H1 (cell line): ENCODE data around the gene FHAD1. TPM values are rescaled to one million over a fixed set of nuclear protein-coding genes. Genes with fewer than 3 reads are reported as not detected.

Source experiments
- CTCF ChIA-PET: fragments of 300-600 bp; sonication (Branson Sonifier 250); formaldehyde crosslinking; loops from one replicate; lab custom pipeline; 2021; ENCODE audit not compliant: partially characterized antibody; lab: Charles Lee
- POLR2A ChIA-PET: fragments of 300-600 bp; sonication (Branson Sonifier 250); formaldehyde crosslinking; loops from one replicate; lab custom pipeline; 2021; ENCODE audit warnings: inconsistent platforms; ENCODE audit not compliant: partially characterized antibody; lab: Charles Lee
- DNase-seq, 2 experiments: peaks; one replicate each; pipeline versions ENCODE4 v3.0.0 to v3.0.0-alpha.2; 2010 to 2022; ENCODE audit warnings: low spot score in 2 of 2, low read depth in 1 of 2, mixed read lengths in 1 of 2
- FAIRE-seq: peaks from 2 replicates; lab custom pipeline; 2011; peaks lifted over from hg19 to GRCh38; lab: Jason Lieb, UNC
- H2AFZ ChIP-seq: 2 replicates; pipeline ENCODE4 v1.8.1; 2012; ENCODE audit warnings: low read length, inconsistent platforms
- H2AK5ac ChIP-seq: 2 replicates; pipeline ENCODE4 v1.6.1; 2013; ENCODE audit warnings: low read depth, low read length
- H2BK120ac ChIP-seq: replicated peaks from 2 replicates; pipeline ENCODE3; 2013; ENCODE audit warnings: low read depth, low read length, inconsistent platforms
- H2BK12ac ChIP-seq: 2 replicates; pipeline ENCODE4 v1.6.1; 2013; ENCODE audit warnings: low read depth, low read length
- H2BK15ac ChIP-seq: 2 replicates; pipeline ENCODE4 v1.6.1; 2013; ENCODE audit warnings: low read length
- H2BK20ac ChIP-seq: 2 replicates; pipeline ENCODE4 v1.6.1; 2013; ENCODE audit warnings: low read length
- H2BK5ac ChIP-seq: 2 replicates; pipeline ENCODE4 v1.6.1; 2013; ENCODE audit warnings: low read depth, low read length
- H3K14ac ChIP-seq: 2 replicates; pipeline ENCODE4 v1.6.1; 2013; ENCODE audit warnings: inconsistent platforms; ENCODE audit not compliant: insufficient read length
- H3K18ac ChIP-seq: 2 replicates; pipeline ENCODE4 v1.6.1; 2013; ENCODE audit warnings: low read length; ENCODE audit errors: extremely low read depth
- H3K23ac ChIP-seq: 2 replicates; pipeline ENCODE4 v1.6.1; 2013; ENCODE audit warnings: inconsistent platforms; ENCODE audit not compliant: insufficient read length
- H3K23me2 ChIP-seq: 2 replicates; pipeline ENCODE4 v1.6.1; 2013; ENCODE audit warnings: low read depth, low read length
- H3K27ac ChIP-seq: 2 replicates; pipeline ENCODE4 v1.6.1; 2011; ENCODE audit warnings: low read depth, low read length, inconsistent platforms
- H3K27me3 ChIP-seq, 4 experiments: replicated peaks in 1 of 4; 1 replicate in 1 of 4; 2 replicates in 3 of 4; pipeline versions ENCODE4 v1.6.1 to v1.8.1; 2011 to 2013; ENCODE audit warnings: low read length in 3 of 4, mild to moderate bottlenecking in 3 of 4, inconsistent platforms in 2 of 4, mixed read lengths in 2 of 4, moderate library complexity in 1 of 4; ENCODE audit not compliant: control insufficient read depth in 3 of 4, insufficient read depth in 3 of 4; ENCODE audit errors: extremely low read depth in 1 of 4
- H3K36me3 ChIP-seq, 4 experiments: 2 replicates each; pipeline versions ENCODE4 v1.6.1 to v1.8.1; 2011 to 2013; ENCODE audit warnings: mild to moderate bottlenecking in 4 of 4, low read length in 3 of 4, moderate library complexity in 2 of 4, control low read depth in 1 of 4, inconsistent platforms in 1 of 4; ENCODE audit not compliant: insufficient read depth in 4 of 4, control insufficient read depth in 2 of 4
- H3K4ac ChIP-seq: replicated peaks from 2 replicates; pipeline ENCODE3; 2013; ENCODE audit warnings: low read length, low read depth, mixed read lengths, inconsistent platforms; ENCODE audit not compliant: insufficient read length
- H3K4me1 ChIP-seq, 4 experiments: replicated peaks in 1 of 4; 1 replicate in 1 of 4; 2 replicates in 3 of 4; pipeline versions ENCODE4 v1.6.1 to v1.8.1; 2011 to 2013; ENCODE audit warnings: low read length in 3 of 4, inconsistent platforms in 2 of 4, mixed read lengths in 1 of 4; ENCODE audit not compliant: insufficient read depth in 4 of 4, control insufficient read depth in 3 of 4
- H3K4me2 ChIP-seq, 2 experiments: 2 replicates each; pipeline versions ENCODE4 v1.6.1 to v1.8.1; 2011 to 2013; ENCODE audit warnings: low read depth in 2 of 2, low read length in 2 of 2, control low read depth in 1 of 2, inconsistent platforms in 1 of 2, mild to moderate bottlenecking in 1 of 2; ENCODE audit not compliant: insufficient read depth in 1 of 2
- H3K4me3 ChIP-seq, 4 experiments: fragments of 200-600, 300-600 bp in 1 of 4; sonication (generic), shearing (Covaris generic), sonication (Bioruptor Twin) in 1 of 4; 2 replicates each; pipeline versions ENCODE4 v1.5.1 to v1.8.1; 2011 to 2016; ENCODE audit warnings: low read length in 4 of 4, low read depth in 3 of 4, control low read depth in 2 of 4, inconsistent platforms in 2 of 4, mild to moderate bottlenecking in 2 of 4, mixed read lengths in 1 of 4, moderate library complexity in 1 of 4; ENCODE audit not compliant: insufficient read depth in 2 of 4; ENCODE audit errors: extremely low read depth in 1 of 4
- H3K56ac ChIP-seq: replicated peaks from 2 replicates; pipeline ENCODE3; 2013; ENCODE audit warnings: low read depth, mild to moderate bottlenecking, mixed read lengths, low read length, inconsistent platforms; ENCODE audit not compliant: insufficient read length
- H3K79me1 ChIP-seq: 2 replicates; pipeline ENCODE4 v1.6.1; 2013; ENCODE audit warnings: low read depth, low read length, control low read depth
- H3K79me2 ChIP-seq, 2 experiments: 2 replicates each; pipeline versions ENCODE4 v1.6.1 to v1.8.1; 2012 to 2013; ENCODE audit warnings: low read length in 2 of 2, mild to moderate bottlenecking in 2 of 2, inconsistent platforms in 1 of 2; ENCODE audit not compliant: insufficient read depth in 2 of 2, control insufficient read depth in 1 of 2
- H3K9ac ChIP-seq, 4 experiments: replicated peaks in 1 of 4; 1 replicate in 1 of 4; 2 replicates in 3 of 4; pipeline versions ENCODE4 v1.6.1 to v1.8.1; 2011 to 2013; ENCODE audit warnings: low read depth in 3 of 4, low read length in 3 of 4, control low read depth in 2 of 4, mild to moderate bottlenecking in 2 of 4, moderate library complexity in 2 of 4, inconsistent platforms in 1 of 4; ENCODE audit errors: extremely low read depth in 1 of 4
- H3K9me3 ChIP-seq, 2 experiments: 2 replicates each; pipeline versions ENCODE4 v1.6.1 to v1.8.1; 2012 to 2013; ENCODE audit warnings: mild to moderate bottlenecking in 2 of 2, moderate library complexity in 2 of 2, control low read depth in 1 of 2, inconsistent platforms in 1 of 2, low read depth in 1 of 2, low read length in 1 of 2, mixed read lengths in 1 of 2; ENCODE audit not compliant: insufficient read depth in 2 of 2
- H4K20me1 ChIP-seq, 2 experiments: replicated peaks in 1 of 2; 2 replicates each; pipeline versions ENCODE3 to v1.8.1; 2011 to 2013; ENCODE audit warnings: inconsistent platforms in 2 of 2, low read length in 2 of 2, mild to moderate bottlenecking in 1 of 2; ENCODE audit not compliant: insufficient read depth in 2 of 2, control insufficient read depth in 1 of 2
- H4K5ac ChIP-seq: 2 replicates; pipeline ENCODE4 v1.6.1; 2013; ENCODE audit warnings: low read length, low read depth, mixed read lengths, inconsistent platforms; ENCODE audit not compliant: insufficient read length
- H4K8ac ChIP-seq: 2 replicates; pipeline ENCODE4 v1.8.0; 2013; ENCODE audit warnings: mild to moderate bottlenecking, moderate library complexity, low read length, inconsistent platforms; ENCODE audit not compliant: insufficient read depth; ENCODE audit errors: extremely low read depth
- H4K91ac ChIP-seq: replicated peaks from 2 replicates; pipeline ENCODE3; 2013; ENCODE audit warnings: low read length, mixed read lengths, inconsistent platforms; ENCODE audit not compliant: insufficient read length
- CHD1 ChIP-seq: IDR thresholded peaks from 2 replicates; pipeline ENCODE4 v1.6.1; 2012; ENCODE audit warnings: low read depth, low read length, improper control_type of control experiment
- CREB1 ChIP-seq: IDR thresholded peaks from 2 replicates; pipeline ENCODE4 v1.6.1; 2012; ENCODE audit warnings: inconsistent platforms
- E2F6 ChIP-seq: IDR thresholded peaks from 2 replicates; pipeline ENCODE4 v1.6.1; 2012; ENCODE audit warnings: inconsistent platforms
- EZH2 ChIP-seq: fragments of 200-600 bp; sonication (generic); IDR thresholded peaks from 2 replicates; pipeline ENCODE4 v1.7.1; 2012; ENCODE audit warnings: low read depth, mild to moderate bottlenecking, moderate library complexity, low read length, inconsistent platforms; ENCODE audit not compliant: severe bottlenecking
- GABPA ChIP-seq: IDR thresholded peaks from 2 replicates; pipeline ENCODE4 v1.6.1; 2011; ENCODE audit warnings: mild to moderate bottlenecking, low read length, moderate library complexity, borderline replicate concordance; ENCODE audit not compliant: insufficient read depth
- HDAC2 ChIP-seq, 2 experiments: fragments of 300-600 bp in 1 of 2; sonication (generic) in 1 of 2; IDR thresholded peaks; 2 replicates each; pipeline ENCODE4 v1.6.1; 2011 to 2012; ENCODE audit warnings: low read depth in 2 of 2, low read length in 2 of 2, mild to moderate bottlenecking in 2 of 2, moderate library complexity in 2 of 2, borderline replicate concordance in 1 of 2, inconsistent platforms in 1 of 2
- KDM1A ChIP-seq: fragments of 200-600, 300-600 bp; sonication (generic); IDR thresholded peaks from 2 replicates; pipeline ENCODE4 v1.7.1; 2016; ENCODE audit warnings: mild to moderate bottlenecking, low read length, borderline replicate concordance
- PHF8 ChIP-seq: fragments of 200-600 bp; sonication (generic); conservative IDR thresholded peaks from 2 replicates; pipeline ENCODE4 v1.7.1; 2012; ENCODE audit warnings: low read depth, mild to moderate bottlenecking, inconsistent platforms, low read length, moderate library complexity
- RAD21 ChIP-seq, 2 experiments: IDR thresholded peaks in 1 of 2; conservative IDR thresholded peaks in 1 of 2; 2 replicates each; pipeline ENCODE4 v1.6.1; 2011; ENCODE audit warnings: low read depth in 2 of 2, low read length in 2 of 2, improper control_type of control experiment in 1 of 2, inconsistent platforms in 1 of 2, mild to moderate bottlenecking in 1 of 2, moderate library complexity in 1 of 2
- SUZ12 ChIP-seq: fragments of 200-600 bp; sonication (generic); IDR thresholded peaks from 2 replicates; pipeline ENCODE4 v1.6.1; 2012; ENCODE audit warnings: mild to moderate bottlenecking, inconsistent platforms, low read length, moderate library complexity, mixed read lengths
- TAF1 ChIP-seq: IDR thresholded peaks from 2 replicates; pipeline ENCODE4 v1.6.1; 2011; ENCODE audit warnings: mild to moderate bottlenecking, low read depth, low read length
- TEAD4 ChIP-seq: IDR thresholded peaks from 2 replicates; pipeline ENCODE4 v1.6.1; 2012; ENCODE audit warnings: low read depth, low read length, inconsistent platforms, mixed read lengths
- WGBS, 2 experiments: shearing (Covaris generic) in 1 of 2; methylation state at CpG; one replicate each; pipeline versions ENCODE4 v1.1.6 to v1.1.7; 2013 to 2015; ENCODE audit warnings: low lambda C conversion rate in 2 of 2, mixed read lengths in 2 of 2, inconsistent platforms in 1 of 2, low coverage in 1 of 2, missing lambda C conversion rate in 1 of 2; ENCODE audit not compliant: insufficient replicate concordance in 2 of 2, insufficient coverage in 1 of 2, insufficient read length in 1 of 2; ENCODE audit errors: extremely low coverage in 1 of 2, missing lambda C conversion rate in 1 of 2; 5-methylcytosine and 5-hydroxymethylcytosine counted together
- polyA plus RNA-seq, 7 experiments: library from polyadenylated mRNA; depleted of rRNA in 3 of 7; stranded (reverse) in 5 of 7; unstranded in 2 of 7; fragments of >200 nt in 5 of 7; fragments of 200-250 nt in 2 of 7; gene quantifications; 1 replicate in 5 of 7; 2 replicates in 1 of 7; 4 replicates in 1 of 7; pipeline versions ENCODE4 v1.2.1 to v1.2.3, GENCODE V29; 2011 to 2013; ENCODE audit warnings: missing spikeins in 2 of 7, mixed read lengths in 2 of 7
- total RNA-seq: library from RNA; stranded (reverse); fragmentation: NEBNext Ultra II Directional; extraction: Animal tissue kit (Norgen Biotek cat#: 25700); gene quantifications from 2 replicates; pipeline ENCODE4 v1.2.1, GENCODE V29; 2021

The FHAD1 gene
- total and polyA plus RNA-seq, 2 of the 8 experiments (the other 6 are each of a cell fraction or from before 2014, with no cell fraction given) = 0.39 to 0.69 TPM

GRCh38 chr1:15368888-15369287, 121.9 kb downstream of the FHAD1 start:
- Histone ChIP-seq H3K14ac (no peak overlapping the region), H4K20me1 (no peaks in the 10 kb centered on the region), H2BK12ac (no peak overlapping the region), H2BK5ac (no peak overlapping the region), H3K23me2 (no peaks in the 10 kb centered on the region), H3K27me3 (no peaks in the 10 kb centered on the region), H2BK20ac (no peak overlapping the region), H3K27ac (no peak overlapping the region), H2AK5ac (no peak overlapping the region), H3K4me1 (no peaks in the 10 kb centered on the region; a peak in 2 of 7 replicates), H3K9ac (no peak overlapping the region), H3K23ac (no peak overlapping the region), H4K5ac (no peak overlapping the region), H3K36me3 (no peaks in the 10 kb centered on the region), H3K18ac (no peak overlapping the region), H2AFZ (no peak overlapping the region), H4K91ac (no peak overlapping the region), H3K4me2 (no peak overlapping the region), H2BK15ac (no peak overlapping the region), H3K9me3 (no peaks in the 10 kb centered on the region), H3K56ac (no peak overlapping the region), H3K4me3 (no peak overlapping the region), H3K79me2 (no peaks in the 10 kb centered on the region), H3K4ac (no peak overlapping the region), H3K79me1 (no peaks in the 10 kb centered on the region), H4K8ac (no peak overlapping the region), H2BK120ac (no peak overlapping the region)
- DNase-seq (no peak), FAIRE-seq (no peak)
- ChIA-PET CTCF (interaction anchor here (4.7 kb wide), 1 partner anchor 45 kb away, joined by 18 read pairs; no protein-coding TSS in a partner anchor), POLR2A (interaction anchor here (1.4 kb wide), 1 partner anchor 22 kb away, joined by 3 read pairs; no protein-coding TSS in a partner anchor)
- WGBS, 2 experiments = 89% methylated on average over 1 of the region's 1 CpG; no CpG with 5 or more reads in 1 of the 2 experiments
- TF ChIP-seq PHF8 = no peak
- TF ChIP-seq SUZ12 = no peak
- no peak for TF ChIP-seq TEAD4
- TF ChIP-seq E2F6 = no peak
- no peak for TF ChIP-seq CREB1
- no peak for TF ChIP-seq TAF1
- TF ChIP-seq GABPA = no peak
- no peak for TF ChIP-seq HDAC2 (IDR thresholded peaks at IDR 0.05; ENCODE audit: borderline replicate concordance in 1 of 2, low read depth in 2 of 2, low read length in 2 of 2)
- no peak for TF ChIP-seq KDM1A
- TF ChIP-seq EZH2 = no peak
- TF ChIP-seq CHD1 = no peak
- no peak for TF ChIP-seq RAD21 (IDR thresholded peaks at IDR 0.05 in 1 of 2, conservative IDR thresholded peaks at IDR 0.05 in 1 of 2; ENCODE audit: low read depth in 2 of 2, low read length in 2 of 2)
